H1 (cell line): ENCODE results near the gene UBASH3A.

Source experiments
- CHD2 ChIP-seq: IDR thresholded peaks from 2 replicates; pipeline ENCODE4 v1.6.1; 2012; ENCODE audit warnings: low read length, improper control_type of control experiment
- CTCF ChIP-seq, 3 experiments: IDR thresholded peaks; 1 replicate in 2 of 3; 2 replicates in 1 of 3; pipeline versions ENCODE4 v1.5.1 to v1.6.1; 2011; ENCODE audit warnings: low read length in 3 of 3, mild to moderate bottlenecking in 3 of 3, inconsistent platforms in 2 of 3, low read depth in 1 of 3, moderate library complexity in 1 of 3; ENCODE audit not compliant: insufficient read depth in 1 of 3; ENCODE audit errors: control extremely low read depth in 1 of 3
- POLR2AphosphoS5 ChIP-seq: IDR thresholded peaks from 2 replicates; pipeline ENCODE4 v1.6.1; 2011; ENCODE audit warnings: low read depth, low read length

GRCh38 chr21:42401820-42402251 is 1.9 kb upstream of the UBASH3A start:
- TF ChIP-seq CTCF (IDR thresholded peaks at IDR 0.05; ENCODE audit: control extremely low read depth in 1 of 3, insufficient read depth in 1 of 3, low read depth in 1 of 3, low read length in 3 of 3): no peak
- TF ChIP-seq POLR2AphosphoS5: no peak
- no peak for TF ChIP-seq CHD2
